ENCODE measurements around the gene KCNAB1. TPM values are rescaled to one million over a fixed set of nuclear protein-coding genes. Genes with fewer than 3 reads are reported as not detected.

The KCNAB1 gene
- total RNA-seq, 1 donor from 2014 or later, result 16.5 TPM

DNA sequence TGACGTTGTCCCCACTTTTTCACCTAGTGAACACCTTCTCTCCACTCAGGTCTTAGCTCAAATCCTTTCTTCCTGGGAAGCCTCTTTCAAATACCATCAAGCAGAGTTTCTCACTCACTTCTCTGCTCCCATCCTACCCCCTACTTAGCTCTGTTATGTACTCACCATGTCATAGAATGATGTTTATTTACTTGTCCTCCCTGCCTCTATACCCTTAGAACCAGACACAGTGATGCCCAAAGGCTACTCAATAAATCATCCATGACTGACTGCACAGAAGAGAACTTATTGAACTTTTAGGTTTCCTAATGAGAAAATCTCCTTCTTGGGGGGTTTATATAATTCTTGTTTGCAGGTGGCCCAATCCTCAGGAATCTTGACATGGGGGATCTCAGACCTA lies 280.4 kb downstream of the KCNAB1 start:
- DNase-seq, result no peak
- Mint-ChIP-seq H3K36me3 (ENCODE audit: unreplicated experiment) (no peaks in the 10 kb centered on the region), H3K27me3 (ENCODE audit: unreplicated experiment) (no peaks in the 10 kb centered on the region), H3K27ac (ENCODE audit: unreplicated experiment) (no peak overlapping the region), H3K9me3 (ENCODE audit: unreplicated experiment) (peaks cover 5% of the 10 kb centered on the region), H3K4me3 (ENCODE audit: unreplicated experiment) (no peak overlapping the region), H3K4me1 (ENCODE audit: low read depth, unreplicated experiment) (peaks cover 31% of the 10 kb centered on the region)
- TF ChIP-seq, protein P1, sequence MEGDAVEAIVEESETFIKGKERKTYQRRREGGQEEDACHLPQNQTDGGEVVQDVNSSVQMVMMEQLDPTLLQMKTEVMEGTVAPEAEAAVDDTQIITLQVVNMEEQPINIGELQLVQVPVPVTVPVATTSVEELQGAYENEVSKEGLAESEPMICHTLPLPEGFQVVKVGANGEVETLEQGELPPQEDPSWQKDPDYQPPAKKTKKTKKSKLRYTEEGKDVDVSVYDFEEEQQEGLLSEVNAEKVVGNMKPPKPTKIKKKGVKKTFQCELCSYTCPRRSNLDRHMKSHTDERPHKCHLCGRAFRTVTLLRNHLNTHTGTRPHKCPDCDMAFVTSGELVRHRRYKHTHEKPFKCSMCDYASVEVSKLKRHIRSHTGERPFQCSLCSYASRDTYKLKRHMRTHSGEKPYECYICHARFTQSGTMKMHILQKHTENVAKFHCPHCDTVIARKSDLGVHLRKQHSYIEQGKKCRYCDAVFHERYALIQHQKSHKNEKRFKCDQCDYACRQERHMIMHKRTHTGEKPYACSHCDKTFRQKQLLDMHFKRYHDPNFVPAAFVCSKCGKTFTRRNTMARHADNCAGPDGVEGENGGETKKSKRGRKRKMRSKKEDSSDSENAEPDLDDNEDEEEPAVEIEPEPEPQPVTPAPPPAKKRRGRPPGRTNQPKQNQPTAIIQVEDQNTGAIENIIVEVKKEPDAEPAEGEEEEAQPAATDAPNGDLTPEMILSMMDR (IDR thresholded peaks at IDR 0.05; ENCODE audit: partially characterized antibody, unreplicated experiment), result no peak

DNA sequence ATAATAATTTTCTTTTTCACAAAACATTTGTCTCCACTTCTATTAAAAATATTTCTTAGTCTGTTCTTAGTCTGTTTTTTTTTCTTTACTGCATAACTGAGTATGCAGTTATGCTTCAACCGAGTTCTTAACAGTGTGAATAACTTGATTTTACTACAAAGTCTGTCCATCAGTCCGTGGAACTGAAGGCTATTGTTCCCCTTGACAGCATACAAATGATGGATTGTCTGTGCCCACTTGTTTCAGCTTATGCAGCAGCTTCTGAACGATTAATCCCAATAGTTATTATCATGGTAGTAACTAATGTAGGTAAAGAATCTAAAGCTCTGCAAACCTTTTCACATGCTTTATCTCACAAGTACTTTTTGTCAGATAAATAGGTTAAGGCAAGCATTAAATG lies 283.8 kb downstream of the KCNAB1 start:
- H3K36me3 Mint-ChIP-seq (ENCODE audit: unreplicated experiment), result no peaks in the 10 kb centered on the region
- H3K4me3 Mint-ChIP-seq (ENCODE audit: unreplicated experiment), result no peak overlapping the region
- TF ChIP-seq, protein P1 (IDR thresholded peaks at IDR 0.05; ENCODE audit: partially characterized antibody, unreplicated experiment), result no peak
- H3K4me1 Mint-ChIP-seq (ENCODE audit: low read depth, unreplicated experiment), result peaks cover 20% of the 10 kb centered on the region
- no peaks in the 10 kb centered on the region for H3K27me3 Mint-ChIP-seq (ENCODE audit: unreplicated experiment)
- no peaks in the 10 kb centered on the region for H3K9me3 Mint-ChIP-seq (ENCODE audit: unreplicated experiment)
- DNase-seq, result no peak
- H3K27ac Mint-ChIP-seq (ENCODE audit: unreplicated experiment), result no peak overlapping the region

DNA sequence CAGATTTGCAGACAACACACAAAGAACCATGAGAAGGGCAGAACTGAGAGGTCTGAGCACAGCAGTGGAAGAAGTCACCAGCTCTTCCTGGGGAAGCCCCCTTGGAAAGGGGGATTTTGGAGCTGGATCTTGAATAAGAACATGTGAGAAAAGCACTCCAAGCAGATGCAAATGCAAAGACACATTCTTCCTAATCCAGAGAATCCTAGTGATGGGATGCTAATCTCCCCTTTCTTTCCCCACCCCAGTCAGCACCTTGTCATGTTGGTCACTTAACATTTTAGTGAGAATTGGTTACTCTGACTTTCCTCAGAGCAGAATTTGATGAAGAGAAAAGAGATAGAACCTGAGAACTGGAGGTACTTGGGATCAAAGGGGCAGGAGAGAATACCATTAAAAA lies 286.0 kb downstream of the KCNAB1 start:
- no peak overlapping the region for H3K4me3 Mint-ChIP-seq (ENCODE audit: unreplicated experiment)
- TF ChIP-seq, protein P1 (IDR thresholded peaks at IDR 0.05; ENCODE audit: partially characterized antibody, unreplicated experiment), result no peak
- peaks cover 9% of the 10 kb centered on the region for H3K4me1 Mint-ChIP-seq (ENCODE audit: low read depth, unreplicated experiment)
- no peak for DNase-seq
- no peaks in the 10 kb centered on the region for H3K9me3 Mint-ChIP-seq (ENCODE audit: unreplicated experiment)
- H3K27ac Mint-ChIP-seq (ENCODE audit: unreplicated experiment), result no peak overlapping the region
- H3K36me3 Mint-ChIP-seq (ENCODE audit: unreplicated experiment), result no peaks in the 10 kb centered on the region
- no peaks in the 10 kb centered on the region for H3K27me3 Mint-ChIP-seq (ENCODE audit: unreplicated experiment)

DNA sequence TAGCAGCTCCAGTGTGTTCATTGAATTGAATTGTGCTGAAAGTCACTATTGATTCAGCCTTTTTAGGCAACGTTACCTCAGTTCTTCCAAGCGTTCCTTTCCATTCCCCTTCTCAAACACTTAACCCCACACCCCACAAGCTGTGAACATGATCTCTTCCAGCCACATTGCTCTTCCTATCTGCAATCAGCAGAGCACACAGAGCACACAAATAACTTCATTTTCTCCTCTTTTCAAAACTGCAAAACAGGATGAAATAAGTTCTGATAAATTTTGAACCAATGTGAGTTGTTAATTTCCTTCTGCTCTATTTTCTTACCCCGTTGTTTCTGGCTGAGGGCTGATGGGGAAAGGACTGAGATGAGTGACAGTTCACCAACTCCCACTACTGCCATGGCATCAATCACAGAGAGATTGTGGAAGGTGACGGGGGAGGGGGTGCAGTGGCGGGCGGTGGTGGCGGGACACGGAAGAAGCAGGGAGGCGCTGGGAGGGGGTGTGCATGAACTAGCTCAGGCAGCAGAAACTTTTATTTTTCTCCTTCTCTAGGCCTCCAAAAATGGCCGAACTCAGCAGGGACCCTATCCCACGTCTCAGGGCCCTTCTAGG lies 287.3 kb downstream of the KCNAB1 start:
- no peaks in the 10 kb centered on the region for H3K36me3 Mint-ChIP-seq (ENCODE audit: unreplicated experiment)
- DNase-seq, result no peak
- no peak overlapping the region for H3K4me3 Mint-ChIP-seq (ENCODE audit: unreplicated experiment)
- H3K9me3 Mint-ChIP-seq (ENCODE audit: unreplicated experiment), result no peaks in the 10 kb centered on the region
- H3K27me3 Mint-ChIP-seq (ENCODE audit: unreplicated experiment), result no peaks in the 10 kb centered on the region
- TF ChIP-seq, protein P1 (IDR thresholded peaks at IDR 0.05; ENCODE audit: partially characterized antibody, unreplicated experiment), result no peak
- H3K27ac Mint-ChIP-seq (ENCODE audit: unreplicated experiment), result no peak overlapping the region
- H3K4me1 Mint-ChIP-seq (ENCODE audit: low read depth, unreplicated experiment), result peaks cover 12% of the 10 kb centered on the region

DNA sequence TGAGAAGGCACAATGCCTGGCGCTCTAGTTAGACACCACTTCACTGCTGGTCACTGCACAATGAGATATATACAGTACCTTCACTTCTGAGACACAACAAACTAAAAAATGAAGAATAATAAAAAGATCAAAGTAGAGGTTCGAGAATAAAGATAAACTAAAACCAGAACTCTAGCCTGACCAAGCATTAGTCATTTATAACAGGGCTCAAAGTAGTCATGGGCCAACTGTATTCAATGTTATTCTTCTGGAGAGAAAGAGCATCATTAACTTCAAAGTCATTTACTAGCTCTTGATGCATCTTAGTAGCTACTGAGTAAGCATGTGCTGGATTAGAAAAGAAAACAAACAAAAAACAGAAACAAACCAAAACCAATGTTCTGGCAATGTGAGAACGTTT lies 289.3 kb downstream of the KCNAB1 start:
- H3K27ac Mint-ChIP-seq (ENCODE audit: unreplicated experiment), result no peak overlapping the region
- no peaks in the 10 kb centered on the region for H3K9me3 Mint-ChIP-seq (ENCODE audit: unreplicated experiment)
- DNase-seq, result no peak
- TF ChIP-seq, protein P1 (IDR thresholded peaks at IDR 0.05; ENCODE audit: partially characterized antibody, unreplicated experiment), result no peak
- H3K36me3 Mint-ChIP-seq (ENCODE audit: unreplicated experiment), result no peaks in the 10 kb centered on the region
- no peaks in the 10 kb centered on the region for H3K27me3 Mint-ChIP-seq (ENCODE audit: unreplicated experiment)
- H3K4me3 Mint-ChIP-seq (ENCODE audit: unreplicated experiment), result no peak overlapping the region
- peaks cover 26% of the 10 kb centered on the region for H3K4me1 Mint-ChIP-seq (ENCODE audit: low read depth, unreplicated experiment)
